Effector memory CD8-positive, alpha-beta T cell (primary cell): ENCODE results near the gene GRIFIN.
"Not testable (repeated sequence)": the region's sequence is repeated elsewhere in the genome, so short reads cannot be mapped to it uniquely, and the experiment has no call there.

ENCODE experiments used
- ATAC-seq: fragments of 150-1000 bp; cut with Tn5 transposase; replicated peaks from 2 replicates; pipeline ENCODE4 v1.10.0; 2021; ENCODE audit warnings: mild to moderate bottlenecking, moderate library complexity
- DNase-seq, 3 experiments: peaks; one replicate each; pipeline ENCODE4 v3.0.0; 2021
- H3K27ac Mint-ChIP-seq, 2 donors: one replicate each; pipeline ENCODE4 v1.8.0; 2022; ENCODE audit warnings: mild to moderate bottlenecking in 2 of 2, mixed read lengths in 2 of 2, moderate library complexity in 2 of 2
- H3K27me3 Mint-ChIP-seq, 2 donors: one replicate each; pipeline ENCODE4 v1.8.0; 2022; ENCODE audit warnings: mixed read lengths in 2 of 2
- H3K36me3 Mint-ChIP-seq: one replicate; pipeline ENCODE4 v1.8.0; 2022; ENCODE audit warnings: mild to moderate bottlenecking, moderate library complexity, mixed read lengths; ENCODE audit not compliant: insufficient read depth
- H3K4me1 Mint-ChIP-seq, 2 donors: one replicate each; pipeline ENCODE4 v1.8.0; 2022; ENCODE audit warnings: low read depth in 2 of 2, mixed read lengths in 2 of 2
- H3K4me3 Mint-ChIP-seq, 2 donors: one replicate each; pipeline ENCODE4 v1.8.0; 2022; ENCODE audit warnings: mild to moderate bottlenecking in 2 of 2, mixed read lengths in 2 of 2, moderate library complexity in 2 of 2
- H3K9me3 Mint-ChIP-seq, 2 donors: one replicate each; pipeline ENCODE4 v1.8.0; 2022; ENCODE audit warnings: mixed read lengths in 2 of 2

The GRIFIN gene

DNA sequence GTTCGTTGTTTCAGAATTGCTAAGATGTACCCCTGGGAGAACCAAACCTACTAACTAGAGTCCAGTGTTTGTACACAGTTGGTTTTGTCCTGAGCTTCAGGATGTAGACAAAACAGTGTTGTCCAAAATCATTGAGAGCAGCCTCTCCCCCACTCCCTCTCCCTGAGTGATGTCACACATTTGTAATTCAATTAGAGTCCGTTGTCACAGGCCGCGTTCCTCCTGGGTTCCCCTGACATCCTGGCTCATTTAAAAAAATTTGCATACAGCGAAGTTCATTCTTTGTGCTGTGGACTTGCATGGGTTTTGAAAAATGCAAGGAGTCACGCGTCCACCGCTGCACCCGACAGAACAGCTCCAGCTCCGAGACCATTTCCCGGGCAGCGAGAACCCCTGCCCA is 10.3 kb downstream of the GRIFIN start:
- DNase-seq (no peak), ATAC-seq (no peak)
- Mint-ChIP-seq H3K9me3 (no peaks in the 10 kb centered on the region), H3K27me3 (peaks cover 5 to 24% of the 10 kb centered on the region in 2 donors), H3K27ac (no peak overlapping the region), H3K4me3 (no peak overlapping the region), H3K4me1 (peaks cover 8 to 10% of the 10 kb centered on the region in 2 donors), H3K36me3 (peaks cover 3% of the 10 kb centered on the region)

DNA sequence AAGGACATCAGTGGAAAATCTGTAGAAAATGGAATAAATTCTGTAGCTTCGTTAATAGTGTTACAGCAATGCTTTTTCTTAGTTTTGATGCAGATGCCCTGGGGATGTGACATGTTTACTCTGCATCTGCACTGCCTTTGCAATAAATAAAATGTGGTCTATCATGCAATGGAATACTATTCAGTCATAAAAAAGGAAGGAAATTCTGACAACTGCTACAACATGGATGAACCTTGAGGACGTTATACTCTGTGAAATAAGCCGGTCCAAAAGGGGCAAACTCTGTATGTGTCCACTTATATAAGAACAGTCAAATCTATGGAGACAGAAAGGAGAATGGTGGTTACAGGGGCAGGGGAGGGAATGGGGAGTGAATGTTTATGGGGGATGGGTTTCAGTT is 13.5 kb downstream of the GRIFIN start:
- DNase-seq (no peak), ATAC-seq (no peak)
- Mint-ChIP-seq H3K4me1 (peaks cover 11 to 13% of the 10 kb centered on the region in 2 donors), H3K27ac (no peak overlapping the region), H3K36me3 (peaks cover 8% of the 10 kb centered on the region), H3K9me3 (no peaks in the 10 kb centered on the region), H3K27me3 (no peaks in the 10 kb centered on the region), H3K4me3 (no peak overlapping the region)

DNA sequence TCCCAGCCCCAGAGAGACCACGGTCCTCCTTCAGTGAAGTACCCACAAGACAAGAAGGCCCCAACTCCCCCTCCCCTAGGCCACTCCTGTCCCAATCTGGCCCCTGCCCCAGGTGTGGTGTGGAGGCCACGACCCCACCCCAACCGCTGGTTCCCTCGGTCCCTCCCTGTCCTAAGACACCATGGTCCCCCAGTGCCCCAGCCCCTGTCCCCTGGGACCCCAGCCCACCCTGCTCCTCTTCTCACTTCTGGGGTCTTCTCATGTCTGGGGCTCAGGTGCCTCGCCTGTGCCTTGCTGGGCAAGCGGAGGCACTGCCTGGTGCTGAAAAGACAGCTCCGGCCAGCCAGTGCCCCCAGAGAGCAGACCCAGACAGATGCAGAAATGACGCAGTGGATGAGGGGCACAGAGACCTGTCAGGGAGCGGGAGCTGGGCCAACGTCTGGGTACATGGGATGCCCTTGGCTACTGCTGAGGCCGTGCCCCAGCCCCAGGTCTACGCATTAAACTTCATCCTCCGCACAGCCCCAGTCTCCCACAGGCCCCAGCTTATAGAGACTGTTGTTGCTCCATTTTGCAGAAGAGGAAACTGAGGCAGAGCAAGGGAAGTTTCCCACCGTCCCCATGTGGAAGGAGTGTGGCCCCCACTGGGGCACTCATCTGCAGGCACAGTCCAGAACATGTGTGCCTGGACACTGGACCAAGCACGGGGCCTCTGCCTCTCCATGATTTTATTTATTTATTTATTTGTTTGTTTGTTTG is 14.8 kb downstream of the GRIFIN start:
- H3K4me1 Mint-ChIP-seq, result peaks cover 12 to 15% of the 10 kb centered on the region in 2 donors
- no peak for ATAC-seq
- no peak for DNase-seq
- no peaks in the 10 kb centered on the region for H3K27me3 Mint-ChIP-seq
- no peak overlapping the region for H3K27ac Mint-ChIP-seq
- H3K36me3 Mint-ChIP-seq, result peaks cover 8% of the 10 kb centered on the region
- H3K9me3 Mint-ChIP-seq, result no peaks in the 10 kb centered on the region
- no peak overlapping the region for H3K4me3 Mint-ChIP-seq

DNA sequence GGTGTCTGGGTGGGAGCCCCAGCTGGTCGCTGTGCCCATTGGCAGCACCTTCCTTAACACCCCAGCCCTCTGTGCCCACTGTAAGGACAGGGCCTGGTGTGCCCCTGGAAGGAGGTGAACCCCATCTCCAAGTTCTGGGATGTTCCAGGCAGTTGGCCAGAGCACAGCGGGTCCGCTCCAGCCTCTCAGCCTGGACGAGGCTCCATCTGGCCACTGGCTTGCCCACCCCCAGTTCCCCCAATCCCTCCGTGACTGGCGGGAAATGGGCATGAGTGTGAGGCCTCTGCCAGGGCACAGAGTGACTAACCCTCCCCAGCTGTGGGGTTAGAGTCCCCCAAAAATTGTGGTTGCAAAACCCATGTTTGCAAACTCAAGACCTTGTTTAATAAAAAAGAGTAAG is 15.6 kb downstream of the GRIFIN start:
- H3K4me3 Mint-ChIP-seq, result no peak overlapping the region

DNA sequence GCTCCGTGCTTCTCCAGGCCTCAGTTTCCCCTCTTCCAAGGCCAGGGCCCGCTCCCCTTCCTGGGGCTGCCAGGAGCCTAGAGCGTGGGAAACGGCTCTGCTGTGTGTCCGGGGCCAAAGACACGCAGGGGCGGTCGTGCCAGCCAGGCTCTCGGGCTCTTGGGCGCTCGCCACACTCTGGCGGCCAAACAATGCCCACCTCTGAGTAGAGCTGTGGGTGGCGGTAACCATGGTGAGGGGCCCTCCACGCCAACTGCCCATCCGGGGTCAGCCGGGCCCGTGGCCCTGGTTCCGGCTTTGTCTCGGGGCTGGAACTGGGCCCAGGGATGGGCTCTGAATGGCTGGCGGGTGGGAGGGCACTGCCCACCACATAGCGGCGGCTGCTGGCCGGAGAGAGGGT is 16.0 kb downstream of the GRIFIN start:
- no peak for DNase-seq
- peaks cover 8% of the 10 kb centered on the region for H3K36me3 Mint-ChIP-seq
- no peaks in the 10 kb centered on the region for H3K27me3 Mint-ChIP-seq
- no peaks in the 10 kb centered on the region for H3K9me3 Mint-ChIP-seq
- H3K27ac Mint-ChIP-seq, result peak overlapping the region in 1 of 2 donors; percentile 42
- peaks cover 12 to 15% of the 10 kb centered on the region in 2 donors for H3K4me1 Mint-ChIP-seq
- ATAC-seq, result no peak
- no peak overlapping the region for H3K4me3 Mint-ChIP-seq

More for the DNA sequence above, 15.6 kb downstream of the GRIFIN start:
- ATAC-seq (no peak), DNase-seq (no peak)
- no peaks in the 10 kb centered on the region for H3K9me3 Mint-ChIP-seq
- H3K27ac Mint-ChIP-seq, result no peak overlapping the region
- H3K27me3 Mint-ChIP-seq, result no peaks in the 10 kb centered on the region
- H3K36me3 Mint-ChIP-seq, result peaks cover 8% of the 10 kb centered on the region
- H3K4me1 Mint-ChIP-seq, result peaks cover 12 to 15% of the 10 kb centered on the region in 2 donors

DNA sequence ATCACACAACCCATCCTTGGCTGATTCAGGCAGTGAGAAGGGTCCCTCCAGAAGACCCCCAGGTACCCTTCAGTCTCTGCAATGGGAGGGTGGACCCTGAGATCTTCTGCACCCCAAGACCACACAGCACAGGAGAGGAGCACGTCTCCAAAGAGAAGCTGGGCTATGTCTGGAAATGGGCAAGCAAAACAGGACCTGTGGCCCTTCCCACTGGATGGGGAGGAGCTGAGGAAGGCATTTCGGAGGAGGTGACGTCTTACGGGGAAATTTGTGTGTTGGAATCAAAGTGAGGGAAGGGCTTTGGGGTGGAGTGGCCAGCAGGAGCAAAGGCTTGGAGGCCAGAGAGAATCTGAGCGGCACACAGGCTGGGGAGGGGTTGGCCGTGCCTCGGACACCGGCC is 16.5 kb downstream of the GRIFIN start:
- Mint-ChIP-seq H3K27ac (peak overlapping the region; percentile 42 to 77), H3K9me3 (no peaks in the 10 kb centered on the region), H3K4me1 (peaks cover 12 to 15% of the 10 kb centered on the region in 2 donors), H3K4me3 (no peak overlapping the region), H3K27me3 (no peaks in the 10 kb centered on the region), H3K36me3 (peaks cover 8% of the 10 kb centered on the region)
- ATAC-seq, result no peak
- DNase-seq, result no peak

DNA sequence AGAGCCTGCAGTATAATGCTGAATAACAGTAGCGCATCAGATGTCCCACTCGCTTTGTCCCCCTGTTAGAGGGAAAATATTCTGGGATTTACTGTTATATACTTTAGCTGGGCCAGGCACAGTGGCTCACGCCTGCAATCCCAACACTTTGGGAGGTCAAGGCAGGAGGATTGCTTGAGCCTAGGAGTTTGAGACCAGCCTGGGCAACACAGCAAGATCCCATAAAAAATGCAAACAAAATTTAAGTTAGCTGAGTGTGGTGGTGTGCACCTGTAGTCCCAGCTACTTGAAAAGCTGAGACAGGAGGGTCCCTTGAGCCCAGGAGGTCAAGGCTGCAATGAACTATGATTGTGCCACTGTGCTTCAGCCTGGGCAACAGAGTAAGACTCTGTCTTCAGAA is 22.3 kb downstream of the GRIFIN start:
- H3K4me3 Mint-ChIP-seq, ATAC-seq, H3K27ac Mint-ChIP-seq, H3K9me3 Mint-ChIP-seq, H3K27me3 Mint-ChIP-seq, H3K36me3 Mint-ChIP-seq, DNase-seq: not testable (repeated sequence)
- H3K4me1 Mint-ChIP-seq, result peaks cover 17 to 19% of the 10 kb centered on the region in 2 donors

DNA sequence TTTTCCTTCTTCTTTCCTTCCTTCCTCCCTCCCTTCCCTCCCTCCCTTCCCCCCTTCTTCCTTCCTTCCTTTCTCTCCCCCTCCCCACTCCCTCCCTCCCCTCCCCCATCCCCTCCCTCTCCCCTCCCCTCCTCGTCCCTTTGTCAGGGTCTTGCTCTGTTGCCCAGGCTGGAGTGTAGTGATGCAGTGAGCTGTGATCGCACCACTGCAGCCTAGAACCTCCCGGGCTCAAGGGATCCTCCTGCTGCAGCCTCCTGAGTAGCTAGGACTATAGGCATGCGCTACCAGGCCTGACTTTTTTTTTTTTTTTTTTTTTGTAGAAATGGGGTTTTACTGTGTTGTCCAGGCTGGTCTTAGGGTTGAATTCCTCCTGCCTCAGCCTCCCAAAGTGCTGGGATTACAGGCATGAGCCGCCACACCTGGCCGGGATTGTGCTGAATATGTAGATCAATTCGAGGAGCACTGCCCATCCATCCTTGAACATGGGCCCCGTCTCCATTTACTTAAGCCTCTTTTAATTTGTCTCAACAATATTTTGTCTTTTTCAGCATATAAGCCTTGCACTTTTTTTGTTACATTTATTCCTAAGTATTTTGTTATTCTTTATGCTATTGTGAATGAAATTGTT is 23.4 kb downstream of the GRIFIN start:
- H3K9me3 Mint-ChIP-seq, result no peaks in the 10 kb centered on the region
- no peaks in the 10 kb centered on the region for H3K27me3 Mint-ChIP-seq
- ATAC-seq (no peak), DNase-seq (no peak)
- peak overlapping the region; percentile 50 to 51 for H3K4me3 Mint-ChIP-seq
- H3K36me3 Mint-ChIP-seq, result peaks cover 6% of the 10 kb centered on the region
- peak overlapping the region in 1 of 2 donors; percentile 68 for H3K27ac Mint-ChIP-seq
- peaks cover 11% of the 10 kb centered on the region in 2 donors for H3K4me1 Mint-ChIP-seq

DNA sequence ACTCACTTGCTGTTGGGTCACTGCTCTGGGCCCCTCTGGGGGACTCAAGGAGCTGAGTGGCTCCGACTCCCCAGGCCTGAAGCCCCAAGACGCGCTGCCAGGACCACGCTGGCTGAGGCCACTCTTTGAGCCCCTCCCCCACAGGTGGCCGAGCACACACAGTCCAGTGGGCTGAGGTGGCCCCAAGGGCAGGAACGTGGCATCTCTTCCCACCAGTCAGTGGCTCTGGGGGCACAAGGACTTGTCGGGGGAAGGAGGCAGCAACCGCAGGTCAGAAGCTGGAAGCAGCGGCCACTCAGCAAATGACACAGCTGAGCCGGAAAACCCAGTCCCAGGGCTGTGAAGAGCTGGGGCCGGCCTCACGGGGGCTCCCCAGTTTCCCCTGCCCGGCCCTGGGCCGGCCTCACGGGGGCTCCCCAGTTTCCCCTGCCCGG is 24.1 kb downstream of the GRIFIN start:
- Mint-ChIP-seq H3K4me3 (peak overlapping the region; percentile 70 to 74), H3K9me3 (no peaks in the 10 kb centered on the region), H3K27me3 (no peaks in the 10 kb centered on the region), H3K4me1 (peaks cover 9% of the 10 kb centered on the region in 2 donors), H3K36me3 (peaks cover 6% of the 10 kb centered on the region), H3K27ac (no peak overlapping the region)
- no peak for DNase-seq
- ATAC-seq, result peak; percentile 53

DNA sequence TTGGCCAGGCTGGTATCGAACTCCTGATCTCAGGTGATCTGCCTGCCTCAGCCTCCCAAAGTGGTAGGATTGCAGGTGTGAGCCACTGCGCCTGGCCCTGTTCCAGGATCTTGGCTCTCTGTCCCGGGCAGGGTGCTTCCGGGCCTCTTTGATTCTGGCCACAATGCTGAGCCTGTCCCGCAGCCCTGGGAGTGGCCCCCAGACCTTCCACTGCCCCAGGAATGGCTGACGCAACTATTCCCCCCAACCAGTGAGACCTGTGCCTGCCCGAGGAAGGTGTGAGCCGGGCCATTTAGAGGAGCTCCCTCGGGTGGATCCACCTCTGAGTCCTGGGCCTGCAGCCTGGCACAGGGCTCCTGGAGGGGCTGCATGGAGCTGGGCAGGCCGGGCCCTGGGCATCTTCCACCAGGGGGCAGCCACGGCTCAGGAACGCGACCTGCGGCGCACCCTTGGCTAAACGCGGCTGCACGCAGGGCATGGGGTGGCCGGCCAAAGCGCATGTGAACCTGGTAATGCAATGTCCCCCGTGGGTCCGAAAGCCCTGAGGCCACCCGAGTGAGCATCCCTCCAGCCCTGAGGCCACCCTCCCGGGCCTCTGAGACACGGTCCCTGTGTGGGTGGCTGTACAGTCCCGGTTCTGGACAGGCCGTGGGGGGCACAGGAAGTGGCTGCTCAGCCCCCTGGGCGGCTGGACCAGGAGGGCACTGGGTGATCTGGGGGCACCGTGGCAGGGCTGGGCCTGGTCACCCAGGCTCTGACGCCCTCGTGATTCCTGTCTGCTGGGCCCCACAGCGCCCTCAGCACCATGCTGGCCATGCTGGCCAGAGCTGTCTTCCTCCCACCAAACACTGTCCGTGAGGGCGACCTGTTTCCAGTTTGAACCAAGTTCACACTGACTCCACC is 24.8 kb downstream of the GRIFIN start:
- peak; percentile 72 to 75 (median 73) for DNase-seq
- Mint-ChIP-seq H3K4me1 (peaks cover 9% of the 10 kb centered on the region in 2 donors), H3K36me3 (peaks cover 6% of the 10 kb centered on the region), H3K27me3 (no peaks in the 10 kb centered on the region), H3K9me3 (no peaks in the 10 kb centered on the region), H3K4me3 (peak overlapping the region; percentile 70 to 74), H3K27ac (peak overlapping the region in 1 of 2 donors; percentile 79)
- ATAC-seq, result peak; percentile 92

DNA sequence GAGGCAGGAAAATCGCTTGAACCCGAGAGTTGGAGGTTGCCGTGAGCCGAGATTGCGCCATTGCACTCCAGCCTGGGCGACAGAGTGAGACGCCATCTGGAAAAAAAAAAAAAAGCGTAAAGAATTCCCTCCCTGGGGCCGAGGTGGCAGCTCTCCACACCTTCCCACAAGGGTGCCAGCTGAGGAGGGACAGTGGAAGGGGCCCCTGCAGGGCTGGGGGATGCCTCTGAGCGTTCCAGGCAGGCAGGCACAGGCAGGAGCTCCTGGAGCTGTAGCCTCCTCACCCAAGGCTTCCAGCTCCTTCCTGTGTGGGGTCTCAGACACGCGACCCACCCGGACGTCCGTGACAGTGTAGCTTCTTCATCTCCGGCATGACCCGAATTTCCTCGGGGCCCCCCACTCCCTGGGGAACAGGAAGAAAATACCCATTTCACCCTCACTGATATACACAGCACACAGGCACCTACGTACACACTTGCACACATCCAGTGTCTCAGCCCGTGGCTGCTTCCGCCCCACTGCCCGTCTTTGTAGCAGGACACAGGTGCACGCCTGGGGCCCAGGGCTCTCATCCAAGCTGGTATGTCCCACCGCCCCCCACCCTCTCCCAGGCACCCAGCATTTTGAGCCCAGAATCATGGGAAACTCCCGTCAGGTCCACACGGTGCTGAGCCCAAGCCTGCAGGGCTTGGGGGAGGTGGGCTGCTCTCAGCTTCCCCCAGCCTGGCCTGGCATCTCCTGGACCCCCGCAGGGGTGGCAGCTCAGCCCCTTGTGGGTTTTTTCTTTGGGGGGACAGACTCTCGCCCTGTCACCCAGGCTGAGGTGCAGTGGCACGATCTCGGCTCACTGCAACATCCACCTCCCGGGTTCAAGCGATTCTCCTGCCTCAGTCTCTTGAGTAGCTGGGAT is 25.7 kb downstream of the GRIFIN start:
- Mint-ChIP-seq H3K36me3 (peaks cover 6% of the 10 kb centered on the region), H3K4me1 (peaks cover 9 to 10% of the 10 kb centered on the region in 2 donors), H3K27me3 (no peaks in the 10 kb centered on the region), H3K9me3 (no peaks in the 10 kb centered on the region), H3K4me3 (no peak overlapping the region), H3K27ac (peak overlapping the region in 1 of 2 donors; percentile 72)
- DNase-seq (no peak), ATAC-seq (no peak)

DNA sequence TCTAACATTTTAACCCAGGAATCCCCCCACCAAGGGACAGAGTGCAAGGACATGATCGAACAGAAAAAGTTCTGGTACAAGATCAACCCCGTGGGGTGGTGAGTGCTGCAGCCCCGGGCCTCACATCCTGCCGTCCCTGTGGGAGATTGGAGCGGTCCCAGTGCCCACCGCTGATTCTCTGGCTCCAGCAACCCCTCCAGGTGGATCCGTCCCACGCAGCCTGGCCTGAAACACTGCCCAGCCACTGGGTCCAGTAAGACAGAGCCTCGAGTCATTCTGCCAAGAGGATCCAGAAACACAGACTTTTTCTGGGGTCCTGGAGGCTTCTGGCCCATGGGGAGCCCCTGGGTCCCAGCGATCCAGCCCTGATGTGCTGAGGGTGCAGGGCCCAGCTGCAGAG is 29.5 kb downstream of the GRIFIN start:
- H3K27me3 Mint-ChIP-seq, result no peaks in the 10 kb centered on the region
- peaks cover 11 to 12% of the 10 kb centered on the region in 2 donors for H3K4me1 Mint-ChIP-seq
- peaks cover 16% of the 10 kb centered on the region for H3K36me3 Mint-ChIP-seq
- no peak overlapping the region for H3K27ac Mint-ChIP-seq
- ATAC-seq (no peak), DNase-seq (no peak)
- H3K9me3 Mint-ChIP-seq, result no peaks in the 10 kb centered on the region
- H3K4me3 Mint-ChIP-seq, result no peak overlapping the region
